Adrenal gland (tissue), 5 donors: ENCODE results near the gene NDUFA8.

Experiments used
- POLR2A ChIP-seq, 2 donors: fragments of 450-650 bp; IDR thresholded peaks; one replicate each; pipeline ENCODE4 v1.6.1; 2017; ENCODE audit warnings: antibody characterized with exemption in 2 of 2, mild to moderate bottlenecking in 2 of 2, moderate library complexity in 1 of 2
- TF ChIP-seq, protein P1 (sequence below), 6 experiments: fragments of 450-650 bp in 4 of 6; fragments of 200-600 bp in 2 of 6; sonication (generic) in 1 of 6; IDR thresholded peaks; 1 replicate in 5 of 6; 2 replicates in 1 of 6; pipeline versions ENCODE4 v1.5.1 to v1.8.0; 2016 to 2021; ENCODE audit warnings: antibody characterized with exemption in 6 of 6, mild to moderate bottlenecking in 2 of 6, moderate library complexity in 1 of 6
- donor health status: DM: no; HTN: no; CAD: no.

DNA sequence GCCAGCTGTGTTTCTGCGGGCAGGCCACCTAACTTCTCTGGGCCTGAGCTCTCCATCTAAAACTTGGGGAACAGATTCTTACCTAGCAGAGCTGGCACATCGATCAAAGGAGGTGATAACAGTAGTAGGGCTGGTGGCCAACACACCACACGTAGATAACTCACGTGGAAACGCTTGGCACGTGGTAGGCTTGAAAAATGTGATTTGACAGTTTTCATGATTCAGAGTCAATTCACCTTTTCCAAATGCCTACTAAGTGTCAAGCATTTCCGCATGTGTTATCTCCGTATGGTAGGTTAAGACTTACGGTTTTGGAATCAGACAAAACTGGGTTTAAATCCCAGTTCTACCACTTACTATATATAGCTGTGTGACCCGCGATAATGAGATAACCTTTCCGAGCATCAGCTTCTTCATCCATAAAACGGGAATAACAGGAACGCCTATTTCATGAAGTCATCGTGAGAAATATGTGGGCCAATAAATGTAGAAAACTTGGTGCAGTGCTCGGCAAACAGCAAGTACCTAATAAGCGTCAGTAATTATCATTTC lies 25.5 kb downstream of the NDUFA8 start:
- TF ChIP-seq POLR2A (IDR thresholded peaks at IDR 0.05): no peak
- TF ChIP-seq, protein P1, sequence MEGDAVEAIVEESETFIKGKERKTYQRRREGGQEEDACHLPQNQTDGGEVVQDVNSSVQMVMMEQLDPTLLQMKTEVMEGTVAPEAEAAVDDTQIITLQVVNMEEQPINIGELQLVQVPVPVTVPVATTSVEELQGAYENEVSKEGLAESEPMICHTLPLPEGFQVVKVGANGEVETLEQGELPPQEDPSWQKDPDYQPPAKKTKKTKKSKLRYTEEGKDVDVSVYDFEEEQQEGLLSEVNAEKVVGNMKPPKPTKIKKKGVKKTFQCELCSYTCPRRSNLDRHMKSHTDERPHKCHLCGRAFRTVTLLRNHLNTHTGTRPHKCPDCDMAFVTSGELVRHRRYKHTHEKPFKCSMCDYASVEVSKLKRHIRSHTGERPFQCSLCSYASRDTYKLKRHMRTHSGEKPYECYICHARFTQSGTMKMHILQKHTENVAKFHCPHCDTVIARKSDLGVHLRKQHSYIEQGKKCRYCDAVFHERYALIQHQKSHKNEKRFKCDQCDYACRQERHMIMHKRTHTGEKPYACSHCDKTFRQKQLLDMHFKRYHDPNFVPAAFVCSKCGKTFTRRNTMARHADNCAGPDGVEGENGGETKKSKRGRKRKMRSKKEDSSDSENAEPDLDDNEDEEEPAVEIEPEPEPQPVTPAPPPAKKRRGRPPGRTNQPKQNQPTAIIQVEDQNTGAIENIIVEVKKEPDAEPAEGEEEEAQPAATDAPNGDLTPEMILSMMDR (IDR thresholded peaks at IDR 0.05): no peak
